GM13977 (cell line): ENCODE data around the gene CRX.
"Not testable (repeated sequence)": the region's sequence is repeated elsewhere in the genome, so short reads cannot be mapped to it uniquely, and the experiment has no call there.

Experiments
- DNase-seq: peaks from one replicate; pipeline ENCODE4 v3.0.0; 2012; ENCODE audit warnings: low spot score
- CTCF ChIP-seq: IDR thresholded peaks from 2 replicates; pipeline ENCODE4 v1.5.1; 2012; ENCODE audit warnings: mild to moderate bottlenecking, control low read depth; ENCODE audit not compliant: insufficient read depth; ENCODE audit errors: extremely low read depth, missing control alignments
- in situ Hi-C: fragments of 300-500 bp; cut with MboI; formaldehyde crosslinking; loops from one replicate; pipeline ENCODE4 v1.12.0; 2022; ENCODE audit warnings: low sequenced_read_pairs, low pct_unique_long_range_greater_than_20kb, mixed read lengths, inconsistent platforms; ENCODE audit not compliant: unreplicated experiment

Gene CRX

DNA sequence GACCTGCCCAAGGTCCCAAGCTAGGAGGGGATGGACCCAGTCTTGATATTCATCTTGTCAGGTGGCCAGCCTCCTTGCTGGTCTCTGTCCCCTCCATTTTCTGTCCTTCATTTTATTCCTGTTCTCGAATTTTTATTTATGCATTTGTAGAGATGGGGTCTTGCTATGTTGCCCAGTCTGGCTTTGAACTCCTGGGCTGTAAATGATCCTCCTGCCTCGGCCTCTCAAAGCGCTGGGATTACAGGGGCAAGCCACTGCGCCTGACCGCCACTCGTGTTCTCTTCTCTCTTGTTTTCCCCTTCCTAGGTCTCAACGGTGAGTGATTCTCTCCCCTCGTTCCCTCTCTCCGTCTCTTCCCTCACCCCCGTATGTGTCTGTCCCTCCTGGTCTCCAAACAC, 26.7 kb downstream of the CRX start:
- TF ChIP-seq CTCF: no peak
- in situ Hi-C loops: no loop called here
- DNase-seq: no peak

DNA sequence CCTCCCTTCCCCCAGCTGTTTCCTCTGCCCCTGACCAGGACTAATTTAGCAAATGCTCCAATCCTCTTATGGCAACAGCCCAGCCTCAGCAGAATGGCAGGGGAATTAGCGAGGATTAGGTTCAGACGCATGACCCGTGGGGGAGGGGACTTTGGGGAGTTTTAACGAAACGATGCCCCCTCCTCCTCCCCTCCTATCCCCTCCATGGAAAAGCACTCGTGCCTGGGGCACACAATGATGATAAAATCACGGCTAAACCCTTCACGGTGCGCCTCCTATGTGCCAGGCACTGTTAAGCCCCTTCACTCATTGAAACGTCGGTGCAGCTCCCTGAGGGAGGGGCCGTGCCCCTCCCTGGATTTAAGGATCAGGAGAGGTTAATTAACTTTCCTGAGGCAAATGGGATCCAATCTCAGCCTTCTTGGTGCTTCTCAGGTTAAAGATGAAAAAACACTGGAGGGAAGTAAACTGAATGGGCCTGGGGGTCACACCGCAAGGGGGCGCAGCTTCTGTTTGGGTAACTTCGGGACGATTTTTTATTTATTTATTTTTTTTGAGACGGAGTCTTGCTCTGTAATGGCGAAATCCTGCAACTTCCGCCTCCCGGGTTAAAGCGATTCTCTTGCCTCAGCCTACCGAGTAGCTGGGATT, 27.2 kb downstream of the CRX start:
- in situ Hi-C loops: no loop called here
- TF ChIP-seq CTCF: peak; percentile 42
- DNase-seq: no peak

DNA sequence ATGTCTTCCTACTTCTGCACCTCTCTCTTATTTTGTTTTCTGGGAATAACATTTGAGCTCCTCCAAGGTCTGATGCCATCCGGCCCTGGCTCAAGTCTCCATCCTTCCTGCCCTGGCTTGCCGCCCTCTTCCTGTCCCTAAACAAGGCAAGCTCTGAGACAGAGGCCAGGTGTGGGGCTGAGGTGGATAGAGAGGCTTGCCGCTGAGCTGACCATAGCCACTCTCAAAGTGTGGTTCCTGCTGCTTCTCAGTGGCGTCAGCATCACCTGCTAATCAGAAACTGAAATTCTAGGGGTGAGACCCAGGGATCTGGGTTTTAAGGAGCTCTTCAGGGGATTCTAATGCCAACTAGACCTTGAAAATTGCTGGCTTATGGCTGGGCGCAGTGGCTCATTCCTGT, 31.3 kb downstream of the CRX start:
- in situ Hi-C loops: no loop called here
- DNase-seq: no peak
- TF ChIP-seq CTCF: no peak

- no peak for TF ChIP-seq CTCF
- in situ Hi-C loops: no loop called here
- DNase-seq: no peak
These were observed 32.7 kb downstream of the CRX start for GRCh38 chr19:47854459-47854858.

DNA sequence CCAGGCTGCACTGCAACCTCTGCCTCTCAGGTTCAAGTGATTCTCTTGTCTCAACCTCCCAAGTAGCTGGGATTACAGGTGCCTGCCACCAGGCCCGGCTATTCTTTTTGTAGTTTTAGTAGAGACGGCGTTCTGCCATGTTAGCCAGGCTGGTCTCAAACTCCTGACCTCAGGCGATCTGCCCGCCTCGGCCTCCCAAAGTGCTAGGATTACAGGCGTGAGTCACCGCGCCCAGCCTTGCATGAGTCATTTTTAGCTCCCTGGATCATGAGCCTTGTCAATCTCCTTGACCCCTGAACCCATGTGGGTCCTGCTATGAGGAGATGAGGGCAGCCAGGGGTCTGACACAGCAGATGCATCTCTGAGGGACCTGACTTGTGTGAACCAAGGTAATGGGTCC, 36.5 kb downstream of the CRX start:
- DNase-seq, in situ Hi-C loops: not testable (repeated sequence)

- DNase-seq, in situ Hi-C loops: not testable (repeated sequence)
These were observed 37.0 kb downstream of the CRX start, which contains the start of gene TPRX2 for GRCh38 chr19:47858646-47859285. Gene TPRX2 (plus strand): TSS chr19:47859235. CDS start chr19:47859247, 12 bp downstream.

DNA sequence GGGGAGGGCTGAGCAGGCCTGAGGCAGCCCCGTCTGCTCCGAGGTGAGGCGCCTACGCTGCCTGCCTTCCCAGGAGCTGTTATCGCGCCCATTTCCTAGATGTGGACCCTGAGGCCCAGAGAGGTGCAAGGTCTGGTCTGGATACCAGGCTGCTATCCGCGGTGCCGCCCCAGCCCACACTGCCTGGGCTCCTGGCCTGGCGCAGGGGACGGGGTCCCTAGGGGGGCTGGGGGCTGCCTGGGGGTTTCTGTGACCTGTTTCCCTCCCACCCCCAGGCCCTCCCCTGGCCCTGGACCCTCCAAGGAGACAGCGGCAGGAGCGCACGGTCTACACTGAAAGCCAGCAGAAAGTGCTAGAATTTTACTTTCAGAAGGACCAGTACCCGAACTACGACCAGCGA, 38.1 kb downstream of the CRX start:
- in situ Hi-C loops, DNase-seq: not testable (repeated sequence)

DNA sequence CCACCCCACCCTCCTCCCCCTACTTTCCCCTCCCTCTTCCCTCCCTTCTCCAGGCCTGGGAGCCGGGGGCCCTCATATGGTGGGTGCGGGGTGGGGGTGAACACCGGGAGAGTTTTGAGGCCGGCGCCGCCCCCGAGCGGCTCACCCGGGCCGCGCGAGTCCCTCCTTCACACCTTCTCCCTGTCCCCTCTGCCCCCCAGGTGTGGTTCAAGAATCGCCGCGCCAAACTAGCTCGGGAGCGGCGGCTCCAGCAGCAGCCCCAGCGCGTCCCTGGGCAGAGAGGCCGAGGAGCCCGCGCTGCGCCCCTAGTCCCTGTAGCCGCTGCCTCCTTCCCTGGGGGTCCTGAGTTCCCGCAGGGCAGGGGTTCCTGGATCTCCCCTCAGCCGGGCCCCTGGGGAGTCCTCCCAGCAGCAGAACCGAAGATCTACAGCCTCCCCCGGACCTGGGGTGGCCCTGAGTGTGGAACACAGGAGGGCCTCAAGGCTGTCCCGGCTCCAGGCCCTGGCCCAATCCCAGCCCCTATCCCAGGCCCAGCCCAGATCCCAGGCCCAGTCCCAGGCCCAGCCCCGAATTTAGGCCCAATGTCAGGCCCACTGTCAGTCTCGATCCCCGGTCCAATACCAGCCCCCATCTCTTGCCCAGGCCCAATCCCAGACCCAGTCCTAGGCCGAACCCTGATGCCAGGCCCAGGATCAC, 39.0 kb downstream of the CRX start:
- TF ChIP-seq CTCF: no peak
- in situ Hi-C loops: no loop called here
- no peak for DNase-seq
